WTC11 (cell line): Measurements from ENCODE around the gene MBP. TPM values are rescaled to one million over a fixed set of nuclear protein-coding genes. Genes with fewer than 3 reads are reported as not detected.

Experiments
- ATAC-seq: fragments of 200-7000 bp; cut with Tn5 transposase; 2 replicates; pipeline ENCODE4 v1.10.0; 2021; ENCODE audit warnings: mild to moderate bottlenecking, moderate library complexity
- CTCF ChIA-PET: fragments of 300-600 bp; sonication (Branson Sonifier 250); formaldehyde crosslinking; loops from one replicate; lab custom pipeline; 2021; ENCODE audit warnings: antibody characterized with exemption; lab: Charles Lee
- POLR2A ChIA-PET: fragments of 350-600 bp; sonication (Branson Sonifier 250); formaldehyde crosslinking; loops from one replicate; lab custom pipeline; 2021; ENCODE audit warnings: antibody characterized with exemption; lab: Charles Lee
- DNase-seq: peaks from one replicate; pipeline ENCODE4 v3.0.0; 2021; ENCODE audit warnings: low spot score
- H3K27ac Mint-ChIP-seq: 2 replicates; pipeline ENCODE4 v1.8.0; 2021; ENCODE audit warnings: mixed read lengths
- H3K27me3 Mint-ChIP-seq: 2 replicates; pipeline ENCODE4 v1.8.0; 2021; ENCODE audit warnings: low read depth, mild to moderate bottlenecking, moderate library complexity, mixed read lengths
- H3K36me3 Mint-ChIP-seq: 2 replicates; pipeline ENCODE4 v1.8.0; 2021; ENCODE audit warnings: mixed read lengths
- H3K4me1 Mint-ChIP-seq: 2 replicates; pipeline ENCODE4 v1.8.0; 2022; ENCODE audit warnings: mixed read lengths
- H3K4me3 Mint-ChIP-seq: 2 replicates; pipeline ENCODE4 v1.8.0; 2021; ENCODE audit warnings: mild to moderate bottlenecking, moderate library complexity, mixed read lengths
- H3K9me3 Mint-ChIP-seq: 2 replicates; pipeline ENCODE4 v1.8.0; 2021; ENCODE audit warnings: mixed read lengths
- ATF1 ChIP-seq: sonication (generic); formaldehyde crosslinking; IDR thresholded peaks from 2 replicates; pipeline ENCODE4 v1.8.1; 2023; ENCODE audit warnings: mild to moderate bottlenecking, moderate library complexity, missing genetic modification reagents
- ATF3 ChIP-seq: sonication (generic); formaldehyde crosslinking; conservative IDR thresholded peaks from 2 replicates; pipeline ENCODE4 v1.8.1; 2022; ENCODE audit warnings: mild to moderate bottlenecking, missing genetic modification reagents
- CDX4 ChIP-seq: fragments of 250-450 bp; sonication (Bioruptor Pico); IDR thresholded peaks from 2 replicates; pipeline ENCODE4 v1.9.0; 2021; ENCODE audit warnings: moderate library complexity, mild to moderate bottlenecking, inconsistent platforms, borderline replicate concordance
- CTCF ChIP-seq: fragments of 200-600 bp; IDR thresholded peaks from 2 replicates; pipeline ENCODE4 v1.8.0; 2022; ENCODE audit warnings: antibody characterized with exemption
- E2F4 ChIP-seq: sonication (generic); formaldehyde crosslinking; IDR thresholded peaks from 2 replicates; pipeline ENCODE4 v1.8.1; 2022; ENCODE audit warnings: low read depth, mild to moderate bottlenecking, moderate library complexity, missing genetic modification reagents, borderline replicate concordance
- E2F5 ChIP-seq: sonication (generic); formaldehyde crosslinking; IDR thresholded peaks from 2 replicates; pipeline ENCODE4 v1.8.1; 2022; ENCODE audit warnings: mild to moderate bottlenecking, moderate library complexity, missing genetic modification reagents
- ETV6 ChIP-seq: sonication (generic); formaldehyde crosslinking; IDR thresholded peaks from 2 replicates; pipeline ENCODE4 v1.8.1; 2022; ENCODE audit warnings: mild to moderate bottlenecking, missing genetic modification reagents
- FOXJ3 ChIP-seq: sonication (generic); formaldehyde crosslinking; IDR thresholded peaks from 2 replicates; pipeline ENCODE4 v1.9.0; 2021; ENCODE audit warnings: missing genetic modification reagents, mild to moderate bottlenecking, borderline replicate concordance
- GABPB1 ChIP-seq: sonication (generic); formaldehyde crosslinking; IDR thresholded peaks from 2 replicates; pipeline ENCODE4 v1.8.1; 2023; ENCODE audit warnings: mild to moderate bottlenecking, missing genetic modification reagents
- IRF2 ChIP-seq: sonication (generic); formaldehyde crosslinking; IDR thresholded peaks from 2 replicates; pipeline ENCODE4 v1.8.0; 2022; ENCODE audit warnings: low read depth, missing genetic modification reagents, borderline replicate concordance
- ZBTB43 ChIP-seq: sonication (generic); formaldehyde crosslinking; IDR thresholded peaks from 2 replicates; pipeline ENCODE4 v1.8.1; 2023; ENCODE audit warnings: mild to moderate bottlenecking, missing genetic modification reagents
- ZNF219 ChIP-seq: sonication (generic); formaldehyde crosslinking; IDR thresholded peaks from 2 replicates; pipeline ENCODE4 v1.8.0; 2023; ENCODE audit warnings: missing genetic modification reagents, mild to moderate bottlenecking, borderline replicate concordance
- ZNF317 ChIP-seq: sonication (generic); formaldehyde crosslinking; IDR thresholded peaks from 2 replicates; pipeline ENCODE4 v1.8.1; 2023; ENCODE audit warnings: low read depth, mild to moderate bottlenecking, moderate library complexity, missing genetic modification reagents, borderline replicate concordance
- ZNF396 ChIP-seq: fragments of 250-450 bp; sonication (Bioruptor Pico); IDR thresholded peaks from 2 replicates; pipeline ENCODE4 v1.8.0; 2021; ENCODE audit warnings: mild to moderate bottlenecking, moderate library complexity, borderline replicate concordance
- ZNF425 ChIP-seq: fragments of 250-450 bp; sonication (Bioruptor Pico); conservative IDR thresholded peaks from 2 replicates; pipeline ENCODE4 v1.9.0; 2021; ENCODE audit warnings: mild to moderate bottlenecking
- ZNF512 ChIP-seq: sonication (generic); formaldehyde crosslinking; IDR thresholded peaks from 2 replicates; pipeline ENCODE4 v1.8.1; 2022; ENCODE audit warnings: missing genetic modification reagents, borderline replicate concordance
- ZNF671 ChIP-seq: fragments of 250-450 bp; sonication (Bioruptor Pico); IDR thresholded peaks from 2 replicates; pipeline ENCODE4 v1.8.0; 2021; ENCODE audit warnings: mild to moderate bottlenecking
- ZSCAN18 ChIP-seq: fragments of 250-450 bp; sonication (Bioruptor Pico); IDR thresholded peaks from 2 replicates; pipeline ENCODE4 v2.1.2; 2022; ENCODE audit warnings: mild to moderate bottlenecking, moderate library complexity
- total RNA-seq: library from RNA; stranded (reverse); gene quantifications from 3 replicates; pipeline ENCODE4 v1.2.3, GENCODE V29; 2021

The MBP gene
- total RNA-seq, 1 experiment from 2014 or later, result 19.6 TPM

- H3K27ac Mint-ChIP-seq, result no peak overlapping the region
- H3K27me3 Mint-ChIP-seq, result no peaks in the 10 kb centered on the region
- ChIA-PET CTCF (interaction anchor here (1.2 kb wide), 1 partner anchor 14 kb away, joined by 3 read pairs; no protein-coding TSS in a partner anchor), POLR2A (no interaction called here)
- H3K4me1 Mint-ChIP-seq, result peaks cover 29% of the 10 kb centered on the region
- ATAC-seq, result no peak
- TF ChIP-seq ETV6 (CRISPR knock-in tag) (no peak), ZBTB43 (CRISPR knock-in tag) (no peak), ZSCAN18 (no peak), ZNF425 (CRISPR knock-in tag) (no peak), E2F4 (no peak), IRF2 (CRISPR knock-in tag) (no peak), CTCF (no peak), FOXJ3 (no peak), ZNF317 (CRISPR knock-in tag) (no peak), ATF1 (CRISPR knock-in tag) (no peak), ZNF512 (CRISPR knock-in tag) (no peak), CDX4 (CRISPR knock-in tag) (no peak), ZNF219 (CRISPR knock-in tag) (no peak), E2F5 (CRISPR knock-in tag) (no peak), GABPB1 (CRISPR knock-in tag) (no peak), ZNF671 (CRISPR knock-in tag) (no peak), ZNF396 (no peak), ATF3 (CRISPR knock-in tag) (no peak)
- DNase-seq, result no peak
- H3K4me3 Mint-ChIP-seq, result no peak overlapping the region
- H3K9me3 Mint-ChIP-seq, result peaks cover 17% of the 10 kb centered on the region
- H3K36me3 Mint-ChIP-seq, result peaks cover 12% of the 10 kb centered on the region
Observed at GRCh38 chr18:77014538-77014937, 118.0 kb downstream of the MBP start.
